GM19023 (cell line): ENCODE results near the gene TEAD3.
"Not testable (repeated sequence)": the region's sequence is repeated elsewhere in the genome, so short reads cannot be mapped to it uniquely, and the experiment has no call there.

Experiments
- ATAC-seq: cut with Tn5 transposase; IDR thresholded peaks from one replicate; pipeline ENCODE4 v1.9.1; 2021; ENCODE audit warnings: mild to moderate bottlenecking, moderate library complexity; ENCODE audit not compliant: unreplicated experiment

Gene TEAD3

DNA sequence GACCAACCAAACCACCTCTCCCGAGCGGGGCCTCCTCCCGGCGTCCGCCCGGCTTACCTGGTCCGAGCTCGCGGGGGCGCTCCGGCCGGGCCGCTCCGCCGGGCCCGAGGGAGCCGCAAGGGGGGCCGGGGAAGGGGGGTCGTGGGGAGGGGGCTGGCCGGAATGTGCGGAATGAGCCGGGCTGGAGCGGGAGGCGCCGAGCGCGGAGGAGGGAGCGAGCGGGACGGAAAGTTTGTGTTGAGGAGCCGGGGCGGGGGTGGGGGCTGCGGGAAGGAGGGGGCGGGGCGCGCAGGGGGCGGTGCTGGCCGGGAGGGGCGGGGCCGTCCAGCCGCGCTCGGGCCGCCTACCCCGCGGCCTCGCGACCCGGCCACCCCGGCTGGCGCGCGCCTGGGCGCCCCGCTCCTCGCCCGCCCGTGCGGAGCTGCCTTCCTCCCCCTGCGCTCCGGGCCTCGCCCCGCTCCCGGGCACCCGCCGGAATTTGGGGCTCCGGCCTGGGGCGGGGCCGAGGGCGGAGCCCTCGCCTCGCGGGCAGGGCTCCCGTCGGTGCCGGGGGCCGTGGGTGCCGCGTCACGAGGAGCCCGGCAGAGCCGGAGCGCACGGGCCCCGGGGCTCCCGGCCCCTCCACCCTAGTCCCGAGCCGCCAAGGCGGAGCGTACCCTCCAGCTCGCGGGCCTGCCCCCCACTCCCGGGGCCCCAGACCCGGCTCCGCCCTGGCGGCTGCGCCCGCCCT, at the start of gene TEAD3:
TSS of gene TEAD3 (minus strand) at position 239 of the 730 bp plus-strand sequence.
- no peak for ATAC-seq

- ATAC-seq = no peak
These were observed 48.0 kb upstream of the TEAD3 start for GRCh38 chr6:35544769-35545361.

- no peak for ATAC-seq
These were observed 46.7 kb upstream of the TEAD3 start for GRCh38 chr6:35543459-35544193.

GRCh38 chr6:35541836-35542235, 45.0 kb upstream of the TEAD3 start:
- ATAC-seq = no peak

DNA sequence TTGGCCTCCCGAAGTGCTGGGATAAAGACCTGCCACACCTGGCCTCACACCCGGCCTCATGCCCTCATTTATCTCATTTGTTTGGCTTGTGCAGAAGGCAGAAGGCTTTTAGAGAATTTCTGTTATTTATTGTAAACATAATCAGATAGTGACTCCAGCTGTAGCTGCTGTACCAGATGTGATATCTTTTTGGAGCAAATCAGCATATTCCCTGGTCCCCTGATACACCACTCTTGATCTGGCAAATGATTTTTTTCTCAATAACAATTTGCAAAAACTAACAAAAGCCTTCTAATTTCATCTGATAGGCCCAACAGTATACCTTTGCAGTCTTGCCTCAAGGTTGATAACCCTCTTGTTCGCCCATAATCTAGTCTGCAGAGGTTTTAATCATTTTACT, 42.3 kb upstream of the TEAD3 start:
- ATAC-seq = no peak

GRCh38 chr6:35535847-35536246, 39.0 kb upstream of the TEAD3 start:
- ATAC-seq = not testable (repeated sequence)

DNA sequence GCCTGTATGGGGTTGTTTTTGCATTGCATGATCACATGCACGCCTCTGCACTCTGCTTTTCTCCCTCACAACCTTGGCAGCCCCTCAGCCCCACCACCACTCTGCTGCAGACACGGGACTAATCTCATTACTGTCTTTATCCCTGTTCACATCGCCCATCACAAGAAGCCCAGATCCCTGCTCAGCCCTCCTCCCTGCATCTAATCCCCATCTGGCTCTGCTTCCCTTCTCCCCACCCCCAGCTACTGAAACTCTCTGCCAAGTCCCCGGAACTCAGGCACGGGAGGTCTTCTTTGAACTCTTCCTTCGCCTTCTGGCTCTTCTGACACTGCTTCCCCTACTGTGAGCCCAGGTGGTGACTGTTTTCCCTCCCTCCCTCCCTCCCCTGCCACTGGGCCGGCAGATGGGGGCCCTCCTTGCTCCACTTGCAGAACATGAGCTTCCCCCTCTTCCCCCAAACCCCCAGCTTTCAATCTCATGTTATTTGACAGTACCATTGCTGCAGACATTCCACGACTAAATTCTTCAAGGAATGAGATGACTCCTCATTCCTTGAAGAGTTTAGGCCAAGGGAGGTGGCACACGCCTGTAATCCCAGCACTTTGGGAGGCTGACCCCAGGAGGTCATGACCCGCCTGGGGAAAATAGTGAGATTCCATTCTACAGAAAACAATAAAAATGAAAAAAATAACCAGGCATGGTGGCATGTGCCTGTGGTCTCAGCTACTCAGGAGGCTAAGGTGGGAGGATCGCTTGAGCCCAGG, 37.7 kb upstream of the TEAD3 start:
- ATAC-seq = no peak

GRCh38 chr6:35533981-35534380, 37.1 kb upstream of the TEAD3 start:
- ATAC-seq = no peak

GRCh38 chr6:35532126-35532525, 35.2 kb upstream of the TEAD3 start:
- no peak for ATAC-seq

DNA sequence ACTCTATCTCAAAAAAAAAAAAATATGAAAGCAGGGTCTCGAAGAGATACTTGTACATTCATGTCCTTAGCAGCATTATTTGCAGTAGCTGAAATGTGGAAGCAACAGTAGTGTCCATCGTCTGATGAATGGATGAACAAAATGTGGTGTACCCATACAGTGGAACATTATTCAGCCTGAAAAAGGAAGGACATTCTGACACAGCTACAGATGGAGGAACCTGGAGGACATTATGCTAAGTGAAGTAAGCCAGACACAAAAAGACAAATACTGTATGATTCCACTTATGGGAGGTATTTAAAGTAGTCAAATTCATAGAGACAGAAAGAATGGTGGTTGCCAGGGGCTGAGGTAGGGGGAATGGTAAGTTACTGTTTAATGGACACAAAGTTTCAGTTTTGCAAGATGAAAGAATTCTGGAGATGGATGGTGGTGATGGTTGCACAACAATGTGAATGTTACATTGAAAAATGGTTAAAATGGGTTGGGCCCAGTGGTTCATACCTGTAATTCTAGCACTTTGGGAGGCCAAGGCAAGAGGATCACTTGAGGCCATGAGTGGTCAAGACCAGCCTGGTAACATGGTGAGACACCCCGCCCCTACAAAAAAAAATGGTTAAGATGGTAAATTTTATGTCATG, 27.6 kb upstream of the TEAD3 start:
- no peak for ATAC-seq

- no peak for ATAC-seq
These were observed 26.1 kb upstream of the TEAD3 start for GRCh38 chr6:35522660-35523658.

GRCh38 chr6:35522151-35522550, 25.3 kb upstream of the TEAD3 start:
- ATAC-seq = no peak

GRCh38 chr6:35521235-35521634, 24.4 kb upstream of the TEAD3 start:
- no peak for ATAC-seq

DNA sequence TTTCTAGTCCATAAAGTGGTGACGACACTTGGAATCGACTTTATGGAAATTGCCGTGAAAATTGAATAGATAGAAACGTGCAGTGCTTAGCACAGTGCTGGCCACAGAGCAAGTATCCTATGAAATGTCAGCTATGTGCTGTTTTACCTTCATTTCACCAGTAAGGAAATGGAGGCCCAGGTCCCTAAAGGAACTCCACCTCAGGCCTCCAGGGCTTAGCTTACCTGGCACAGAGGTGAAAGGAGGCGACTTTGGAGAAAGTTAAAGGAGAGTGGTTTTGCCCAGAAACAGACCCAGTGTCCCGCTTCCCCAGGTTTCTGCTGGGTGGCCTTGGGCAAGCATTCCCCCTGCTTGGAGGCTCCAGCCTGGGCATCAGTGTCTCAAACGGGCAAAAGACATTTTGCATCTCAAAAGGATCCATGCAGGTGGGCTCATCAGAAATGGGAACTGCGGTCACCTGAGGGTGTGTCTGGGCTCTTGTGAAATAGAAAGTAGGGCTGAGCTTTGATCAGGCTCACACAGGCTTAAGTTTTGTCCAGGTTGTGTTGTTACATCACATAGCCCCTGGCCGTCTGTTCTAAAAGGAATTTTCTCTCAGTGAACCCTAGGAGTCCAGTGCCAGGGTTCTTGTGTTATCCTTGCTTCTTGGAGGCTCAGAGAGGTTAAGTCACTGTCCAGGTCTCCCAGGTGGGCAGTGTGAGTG, 22.6 kb upstream of the TEAD3 start:
- ATAC-seq = no peak

GRCh38 chr6:35518566-35519312, 21.9 kb upstream of the TEAD3 start:
- ATAC-seq = no peak

DNA sequence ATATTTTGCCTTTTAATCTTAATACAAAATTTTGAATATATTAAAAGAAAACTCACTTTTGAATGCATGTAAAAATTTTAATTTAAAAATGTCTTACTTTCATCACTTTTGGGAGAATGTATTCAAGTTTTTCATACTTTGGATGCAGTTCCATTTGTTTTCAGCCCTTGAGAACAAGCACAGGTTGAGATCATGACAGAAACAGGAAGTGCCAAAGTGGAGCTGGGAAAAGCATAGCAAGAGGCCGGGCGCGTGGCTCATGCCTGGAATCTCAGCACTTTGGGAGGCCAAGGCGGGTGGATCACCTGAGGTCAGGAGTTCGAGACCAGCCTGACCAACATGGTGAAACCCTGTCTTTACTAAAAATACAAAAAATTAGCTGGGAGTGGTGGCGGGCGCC, 21.1 kb upstream of the TEAD3 start:
- not testable (repeated sequence) for ATAC-seq

DNA sequence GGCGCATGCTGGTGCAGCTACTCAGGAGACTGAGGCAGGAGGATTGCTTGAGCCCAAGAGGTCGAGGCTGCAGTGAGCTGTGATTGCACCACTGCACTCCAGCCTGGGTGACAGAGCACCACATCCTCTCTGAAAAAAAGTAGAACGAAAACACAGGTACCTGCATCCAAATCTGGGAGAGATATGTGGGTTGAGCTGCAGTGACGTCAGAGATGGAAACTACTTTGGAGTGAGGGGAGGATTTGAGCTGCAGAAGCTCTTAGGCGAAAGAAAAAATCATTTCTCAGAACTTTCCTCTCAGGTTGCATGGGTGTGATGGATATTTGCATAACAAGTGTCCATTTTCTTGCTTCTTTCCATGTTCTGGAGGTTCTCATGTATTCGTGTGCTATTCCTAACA, 19.8 kb upstream of the TEAD3 start:
- ATAC-seq = no peak

- not testable (repeated sequence) for ATAC-seq
These were observed 19.1 kb upstream of the TEAD3 start for GRCh38 chr6:35515939-35516338.
